ENCODE measurements around the gene CMTM8. TPM values are rescaled to one million over a fixed set of nuclear protein-coding genes. Genes with fewer than 3 reads are reported as not detected.

The CMTM8 gene
- total RNA-seq, 4 donors from 2014 or later: 4.4 to 39.2 (median 7.4) TPM

- Histone ChIP-seq H3K36me3 (no peaks in the 10 kb centered on the region), H3K27me3 (no peaks in the 10 kb centered on the region), H3K9me3 (no peaks in the 10 kb centered on the region), H3K27ac (no peak overlapping the region), H3K4me3 (no peak overlapping the region), H3K4me1 (no peaks in the 10 kb centered on the region)
- TF ChIP-seq EP300 (IDR thresholded peaks at IDR 0.05; ENCODE audit: low read depth) (no peak), POLR2AphosphoS5 (IDR thresholded peaks at IDR 0.05) (no peak), CTCF (IDR thresholded peaks at IDR 0.05) (no peak)
- WGBS, 2 donors (ENCODE audit: low coverage in 1 of 2): 100% methylated on average over 1 of the region's 1 CpG; no CpG with 5 or more reads in 1 of the 2 donors
- DNase-seq: no peak
- intact Hi-C loops (cut with DNase I; ENCODE audit: low total_unique reads) (no loop called here), in situ Hi-C loops (cut with MboI; ENCODE audit: low pct_ligation_motif_present in 1 of 4, low pct_unique_long_range_greater_than_20kb in 1 of 4, low sequenced_read_pairs in 3 of 4) (no loop called here)
These were observed 83.8 kb downstream of the CMTM8 start for GRCh38 chr3:32322311-32322710.

- no peak overlapping the region for H3K27ac ChIP-seq
- no peak overlapping the region for H3K4me3 ChIP-seq
- H3K9me3 ChIP-seq: no peaks in the 10 kb centered on the region
- H3K36me3 ChIP-seq: no peaks in the 10 kb centered on the region
- H3K27me3 ChIP-seq: no peaks in the 10 kb centered on the region
- 70% methylated on average over 4 of the region's 4 CpGs; no CpG with 5 or more reads in 1 of the 2 donors for WGBS, 2 donors (ENCODE audit: low coverage in 1 of 2)
- TF ChIP-seq POLR2AphosphoS5 (IDR thresholded peaks at IDR 0.05) (no peak), EP300 (IDR thresholded peaks at IDR 0.05; ENCODE audit: low read depth) (no peak), CTCF (IDR thresholded peaks at IDR 0.05) (no peak), POLR2A (IDR thresholded peaks at IDR 0.05) (no peak)
- no peak for DNase-seq
- H3K4me1 ChIP-seq: no peaks in the 10 kb centered on the region
- intact Hi-C loops (cut with DNase I; ENCODE audit: low total_unique reads): no loop called here
- in situ Hi-C loops (cut with MboI; ENCODE audit: low pct_ligation_motif_present in 1 of 4, low pct_unique_long_range_greater_than_20kb in 1 of 4, low sequenced_read_pairs in 3 of 4): no loop called here
These were observed 85.1 kb downstream of the CMTM8 start for GRCh38 chr3:32323604-32324003.

- intact Hi-C loops (cut with DNase I; ENCODE audit: low total_unique reads) (no loop called here), in situ Hi-C loops (cut with MboI; ENCODE audit: low pct_ligation_motif_present in 1 of 4, low pct_unique_long_range_greater_than_20kb in 1 of 4, low sequenced_read_pairs in 3 of 4) (loop anchor here in 1 of 4 donors (25.0 kb wide), 1 partner anchor 138 kb away; no protein-coding TSS in a partner anchor)
- H3K9me3 ChIP-seq: no peaks in the 10 kb centered on the region
- H3K36me3 ChIP-seq: no peaks in the 10 kb centered on the region
- WGBS, 2 donors (ENCODE audit: low coverage in 1 of 2): 82 to 94% methylated on average over 4 of the region's 4 CpGs
- H3K4me1 ChIP-seq: no peaks in the 10 kb centered on the region
- no peak overlapping the region for H3K27ac ChIP-seq
- H3K4me3 ChIP-seq: no peak overlapping the region
- H3K27me3 ChIP-seq: no peaks in the 10 kb centered on the region
- no peak for DNase-seq
- TF ChIP-seq CTCF (IDR thresholded peaks at IDR 0.05) (no peak), POLR2AphosphoS5 (IDR thresholded peaks at IDR 0.05) (no peak), EP300 (IDR thresholded peaks at IDR 0.05; ENCODE audit: low read depth) (no peak), POLR2A (IDR thresholded peaks at IDR 0.05) (no peak)
These were observed 86.7 kb downstream of the CMTM8 start for GRCh38 chr3:32325201-32325600.

GRCh38 chr3:32325927-32326326 is 87.4 kb downstream of the CMTM8 start:
- no peaks in the 10 kb centered on the region for H3K9me3 ChIP-seq
- H3K27ac ChIP-seq: no peak overlapping the region
- WGBS, 2 donors (ENCODE audit: low coverage in 1 of 2): 88% methylated on average over 3 of the region's 3 CpGs; no CpG with 5 or more reads in 1 of the 2 donors
- H3K4me3 ChIP-seq: no peak overlapping the region
- no peak for DNase-seq
- no peaks in the 10 kb centered on the region for H3K4me1 ChIP-seq
- intact Hi-C loops (cut with DNase I; ENCODE audit: low total_unique reads) (no loop called here), in situ Hi-C loops (cut with MboI; ENCODE audit: low pct_ligation_motif_present in 1 of 4, low pct_unique_long_range_greater_than_20kb in 1 of 4, low sequenced_read_pairs in 3 of 4) (loop anchor here in 1 of 4 donors (25.0 kb wide), 1 partner anchor 139 kb away; no protein-coding TSS in a partner anchor)
- H3K36me3 ChIP-seq: no peaks in the 10 kb centered on the region
- no peak for TF ChIP-seq POLR2A (IDR thresholded peaks at IDR 0.05)
- no peak for TF ChIP-seq CTCF (IDR thresholded peaks at IDR 0.05)
- no peak for TF ChIP-seq POLR2AphosphoS5 (IDR thresholded peaks at IDR 0.05)
- no peak for TF ChIP-seq EP300 (IDR thresholded peaks at IDR 0.05; ENCODE audit: low read depth)
- no peaks in the 10 kb centered on the region for H3K27me3 ChIP-seq
